H1 (cell line): ENCODE data around the gene UNC119. TPM values are rescaled to one million over a fixed set of nuclear protein-coding genes. Genes with fewer than 3 reads are reported as not detected.

ENCODE experiments used
- ASH2L ChIP-seq: fragments of 200-600, 300-600 bp; sonication (generic); IDR thresholded peaks from one replicate; pipeline ENCODE4 v1.7.1; 2017; ENCODE audit warnings: low read length
- BCL11A ChIP-seq, 2 experiments: IDR thresholded peaks; one replicate each; pipeline ENCODE4 v1.6.1; 2011; ENCODE audit warnings: low read depth in 2 of 2, low read length in 2 of 2, mild to moderate bottlenecking in 2 of 2
- polyA plus RNA-seq, 7 experiments: library from polyadenylated mRNA; depleted of rRNA in 3 of 7; stranded (reverse) in 5 of 7; unstranded in 2 of 7; fragments of >200 nt in 5 of 7; fragments of 200-250 nt in 2 of 7; gene quantifications; 1 replicate in 5 of 7; 2 replicates in 1 of 7; 4 replicates in 1 of 7; pipeline versions ENCODE4 v1.2.1 to v1.2.3, GENCODE V29; 2011 to 2013; ENCODE audit warnings: missing spikeins in 2 of 7, mixed read lengths in 2 of 7
- total RNA-seq: library from RNA; stranded (reverse); fragmentation: NEBNext Ultra II Directional; extraction: Animal tissue kit (Norgen Biotek cat#: 25700); gene quantifications from 2 replicates; pipeline ENCODE4 v1.2.1, GENCODE V29; 2021
- TF ChIP-seq, protein P1 (sequence below): IDR thresholded peaks from 2 replicates; pipeline ENCODE4 v1.6.1; 2012; ENCODE audit warnings: inconsistent platforms
- TF ChIP-seq, protein P2 (sequence below): IDR thresholded peaks from 2 replicates; pipeline ENCODE4 v1.6.1; 2012; ENCODE audit warnings: inconsistent platforms

UNC119 gene
- total and polyA plus RNA-seq, 2 of the 8 experiments (the other 6 are each of a cell fraction or from before 2014, with no cell fraction given): 43.5 to 94.4 TPM

DNA sequence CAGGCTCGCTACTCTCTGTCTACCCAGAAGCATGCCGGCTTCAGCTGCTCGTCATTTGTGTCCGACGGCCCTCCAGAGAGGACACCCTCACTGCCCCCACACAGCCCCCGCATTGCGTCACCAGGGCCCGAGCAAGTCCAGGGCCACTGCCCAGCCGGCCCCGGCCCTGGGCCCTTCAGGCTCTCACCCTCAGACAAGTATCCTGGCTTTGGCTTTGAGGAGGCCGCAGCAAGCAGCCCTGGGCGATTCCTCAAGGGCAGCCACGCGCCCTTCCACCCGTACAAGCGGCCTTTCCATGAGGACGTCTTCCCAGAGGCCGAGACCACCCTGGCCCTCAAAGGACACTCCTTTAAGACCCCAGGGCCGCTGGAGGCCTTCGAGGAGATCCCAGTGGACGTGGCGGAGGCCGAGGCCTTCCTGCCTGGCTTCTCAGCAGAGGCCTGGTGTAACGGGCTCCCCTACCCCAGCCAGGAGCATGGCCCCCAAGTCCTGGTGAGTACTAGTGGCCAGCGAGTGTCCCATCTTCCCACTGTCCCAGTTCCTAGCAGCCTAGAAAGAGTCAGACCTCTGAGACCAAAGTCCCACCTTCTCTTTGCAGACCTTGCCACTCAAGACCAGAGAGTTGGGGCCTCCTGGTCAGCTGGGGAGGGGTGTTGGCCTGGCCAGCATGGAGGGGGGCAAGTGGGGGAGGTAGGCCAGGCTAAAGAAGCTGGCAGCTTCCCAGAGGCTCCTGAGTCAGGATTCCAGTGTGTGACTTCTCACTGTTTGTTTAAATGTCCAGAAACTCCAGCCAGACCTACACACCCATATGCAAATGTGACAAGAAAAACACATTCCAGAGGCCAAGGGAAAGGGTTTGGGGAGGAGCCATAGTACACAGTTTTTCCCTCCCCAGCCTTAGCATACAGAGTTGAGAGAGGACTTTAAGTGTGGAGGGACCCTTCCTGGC lies 27.7 kb downstream of the UNC119 start (continued):
- TF ChIP-seq, protein P1, sequence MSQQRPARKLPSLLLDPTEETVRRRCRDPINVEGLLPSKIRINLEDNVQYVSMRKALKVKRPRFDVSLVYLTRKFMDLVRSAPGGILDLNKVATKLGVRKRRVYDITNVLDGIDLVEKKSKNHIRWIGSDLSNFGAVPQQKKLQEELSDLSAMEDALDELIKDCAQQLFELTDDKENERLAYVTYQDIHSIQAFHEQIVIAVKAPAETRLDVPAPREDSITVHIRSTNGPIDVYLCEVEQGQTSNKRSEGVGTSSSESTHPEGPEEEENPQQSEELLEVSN: no peak
- TF ChIP-seq ASH2L: no peak
- no peak for TF ChIP-seq BCL11A (IDR thresholded peaks at IDR 0.05; ENCODE audit: low read depth in 2 of 2, low read length in 2 of 2)
- TF ChIP-seq, protein P2, sequence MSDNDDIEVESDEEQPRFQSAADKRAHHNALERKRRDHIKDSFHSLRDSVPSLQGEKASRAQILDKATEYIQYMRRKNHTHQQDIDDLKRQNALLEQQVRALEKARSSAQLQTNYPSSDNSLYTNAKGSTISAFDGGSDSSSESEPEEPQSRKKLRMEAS: no peak
